Daoy (cell line): ENCODE results near the gene TES. TPM values are rescaled to one million over a fixed set of nuclear protein-coding genes. Genes with fewer than 3 reads are reported as not detected.
A peak's percentile ranks its signal among the peaks of the same experiment; 100 is the strongest.
"Not testable (repeated sequence)": the region's sequence is repeated elsewhere in the genome, so short reads cannot be mapped to it uniquely, and the experiment has no call there.

Experiments used
- DNase-seq: peaks from one replicate; pipeline ENCODE4 v3.0.0-alpha.2; 2015; ENCODE audit warnings: low read depth
- total RNA-seq: library from RNA; depleted of rRNA; stranded (reverse); fragments of >200 nt; shearing (Covaris generic); gene quantifications from 2 replicates; pipeline ENCODE4 v1.2.3, GENCODE V29; 2014; rRNA removed

TES gene
- total RNA-seq, result 7.6 and 18.5 TPM in 2 replicates

DNA sequence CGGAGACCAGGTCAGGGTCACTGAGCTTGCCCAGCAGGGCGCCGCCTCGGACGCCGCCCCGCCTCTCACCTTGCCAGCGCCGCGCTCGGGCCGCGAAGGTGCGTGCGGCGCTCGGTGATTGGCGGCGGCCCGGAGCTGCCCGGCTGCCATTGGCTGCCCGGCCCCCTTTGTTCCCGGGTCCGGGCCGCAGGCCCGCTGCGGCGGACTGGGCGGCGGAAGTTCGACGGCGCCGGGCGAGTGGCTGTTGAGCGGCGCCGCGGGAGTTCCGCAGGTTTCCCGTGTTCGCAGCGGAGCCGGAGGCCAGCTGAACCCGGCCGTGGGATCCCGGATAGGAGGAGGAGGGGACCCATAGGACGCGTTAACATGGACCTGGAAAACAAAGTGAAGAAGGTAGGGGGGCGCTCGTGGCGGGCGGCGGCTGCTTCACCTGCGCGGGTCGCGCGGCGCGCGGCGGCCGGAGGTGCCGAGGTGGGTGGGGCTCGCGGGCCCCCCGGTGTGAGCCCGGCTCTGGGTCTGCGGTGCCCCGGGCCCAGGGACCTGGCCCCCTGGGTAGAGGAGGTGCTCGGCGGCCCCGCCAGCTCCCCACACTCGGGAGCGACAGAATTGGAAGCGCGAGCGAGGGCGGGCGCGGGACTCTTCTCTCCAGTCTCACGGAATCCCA, at the start of gene TES:
Gene TES (plus strand): TSS at position 195 of the 661 bp plus-strand sequence. CDS start 169 bp downstream, at position 364.
- DNase-seq, result no peak

DNA sequence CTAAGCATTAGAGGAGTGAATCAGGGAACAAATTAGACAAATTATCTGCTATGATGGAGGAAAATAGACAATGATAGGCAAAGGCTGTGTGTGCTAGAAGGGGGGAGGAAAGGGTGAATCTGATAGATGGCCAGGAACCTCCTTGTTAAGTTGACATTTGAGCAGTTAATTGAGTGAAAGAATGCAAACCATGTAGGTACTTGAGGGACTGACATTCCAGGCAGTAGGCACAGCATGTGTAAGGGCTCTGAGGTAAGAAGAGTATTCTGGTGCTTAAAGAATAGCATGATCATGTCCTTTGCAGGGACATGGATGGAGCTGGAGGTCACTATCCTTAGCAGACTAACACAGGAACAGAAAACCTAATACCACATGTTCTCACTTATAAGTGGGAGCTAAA, 48.6 kb upstream of the TES start:
- DNase-seq, result no peak

- DNase-seq, result no peak
Measured at GRCh38 chr7:116162254-116162653, 48.1 kb upstream of the TES start.

DNA sequence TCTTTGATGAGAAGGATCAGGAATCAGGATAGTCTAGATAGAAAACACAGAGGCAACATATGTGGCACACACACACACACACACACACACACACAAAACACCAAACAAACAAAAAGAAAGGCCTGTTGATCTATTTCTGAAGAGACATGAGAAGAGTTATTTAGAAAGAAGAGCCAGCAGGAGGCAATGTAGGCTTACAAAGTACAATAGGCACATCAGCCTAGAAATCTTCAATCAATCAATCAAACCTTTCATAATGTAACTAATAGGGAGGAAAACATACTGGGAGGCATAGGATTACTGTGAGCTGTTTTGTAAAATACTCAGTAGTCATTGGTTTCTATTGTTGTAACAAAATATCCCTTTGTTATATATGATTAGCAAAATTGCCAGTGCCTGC, 47.3 kb upstream of the TES start:
- no peak for DNase-seq

DNA sequence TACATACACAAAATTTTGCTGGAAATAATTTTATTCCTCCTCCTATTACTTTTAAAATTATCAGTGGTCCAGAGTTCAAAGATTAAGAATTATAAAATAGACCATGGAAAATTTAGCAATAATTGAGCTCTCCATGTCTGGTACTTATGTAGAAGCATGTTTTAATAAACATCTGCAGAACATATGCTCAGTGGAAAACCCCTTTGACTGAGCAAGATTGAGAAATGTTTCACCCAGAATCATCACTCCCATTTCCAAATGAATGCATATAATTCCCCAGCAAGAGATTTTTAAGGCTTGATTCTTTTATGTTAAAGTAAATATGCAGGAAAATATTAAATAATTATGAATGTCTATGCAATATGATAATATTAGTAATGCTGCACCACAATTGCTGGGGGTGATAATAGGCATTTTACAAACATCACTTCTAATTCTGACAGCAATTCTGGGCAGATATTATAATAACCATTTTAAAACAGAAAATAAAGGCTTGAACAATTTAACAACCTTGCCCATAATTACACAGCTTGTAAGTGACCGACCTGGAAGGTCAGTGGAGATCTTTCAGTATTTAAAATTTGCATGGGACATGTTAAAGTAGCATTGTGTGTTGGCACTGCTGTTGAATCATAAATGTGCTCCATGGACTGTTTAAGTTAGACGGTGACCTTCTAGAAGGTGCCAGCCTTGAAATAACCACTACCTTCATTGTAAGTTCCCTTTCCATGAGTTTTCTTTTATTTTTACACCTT, 45.6 kb upstream of the TES start:
- no peak for DNase-seq

GRCh38 chr7:116165717-116166116, 44.6 kb upstream of the TES start:
- no peak for DNase-seq

GRCh38 chr7:116166156-116166555, 44.2 kb upstream of the TES start:
- no peak for DNase-seq

- DNase-seq, result no peak
Measured at GRCh38 chr7:116167177-116167576, 43.2 kb upstream of the TES start.

- DNase-seq, result no peak
Measured at GRCh38 chr7:116169060-116169459, 41.3 kb upstream of the TES start.

GRCh38 chr7:116170180-116170579, 40.2 kb upstream of the TES start:
- DNase-seq, result no peak

DNA sequence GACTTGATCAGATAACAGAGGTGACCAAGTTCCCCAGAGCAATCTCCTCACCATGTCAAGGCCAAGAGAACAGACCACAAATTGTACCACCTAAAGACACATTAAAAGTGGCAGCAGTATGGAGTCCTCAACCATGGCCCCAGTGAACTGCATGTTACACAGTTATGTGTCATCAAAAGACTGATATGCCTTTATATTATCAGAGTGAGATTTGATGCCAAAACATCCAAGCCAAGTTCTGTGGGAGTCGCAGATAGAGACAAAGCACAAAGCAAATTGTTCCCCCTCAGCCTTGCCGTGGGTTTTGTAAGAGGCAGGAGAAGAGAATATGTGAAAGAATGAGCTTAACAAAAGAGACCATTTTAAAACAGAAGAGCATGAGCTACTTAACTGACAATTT, 39.2 kb upstream of the TES start:
- DNase-seq, result no peak

DNA sequence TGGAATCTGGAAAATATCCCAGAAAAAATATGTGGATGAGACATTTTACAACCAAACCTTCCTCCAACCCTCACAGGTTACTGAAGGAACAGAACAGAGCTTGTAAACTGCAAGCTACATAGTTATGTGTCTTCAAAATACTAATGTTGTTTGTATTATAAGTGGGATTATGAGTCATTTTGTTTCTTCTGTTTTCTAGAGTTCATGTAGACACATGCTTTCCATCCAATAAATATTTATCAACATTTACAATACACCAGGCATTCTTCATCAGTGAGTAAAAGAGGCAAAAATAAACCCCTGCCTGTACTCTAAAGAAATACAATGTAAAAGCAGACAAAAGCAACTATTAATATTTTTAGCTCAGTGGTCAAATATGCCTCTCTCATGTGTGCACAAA, 38.0 kb upstream of the TES start:
- no peak for DNase-seq

DNA sequence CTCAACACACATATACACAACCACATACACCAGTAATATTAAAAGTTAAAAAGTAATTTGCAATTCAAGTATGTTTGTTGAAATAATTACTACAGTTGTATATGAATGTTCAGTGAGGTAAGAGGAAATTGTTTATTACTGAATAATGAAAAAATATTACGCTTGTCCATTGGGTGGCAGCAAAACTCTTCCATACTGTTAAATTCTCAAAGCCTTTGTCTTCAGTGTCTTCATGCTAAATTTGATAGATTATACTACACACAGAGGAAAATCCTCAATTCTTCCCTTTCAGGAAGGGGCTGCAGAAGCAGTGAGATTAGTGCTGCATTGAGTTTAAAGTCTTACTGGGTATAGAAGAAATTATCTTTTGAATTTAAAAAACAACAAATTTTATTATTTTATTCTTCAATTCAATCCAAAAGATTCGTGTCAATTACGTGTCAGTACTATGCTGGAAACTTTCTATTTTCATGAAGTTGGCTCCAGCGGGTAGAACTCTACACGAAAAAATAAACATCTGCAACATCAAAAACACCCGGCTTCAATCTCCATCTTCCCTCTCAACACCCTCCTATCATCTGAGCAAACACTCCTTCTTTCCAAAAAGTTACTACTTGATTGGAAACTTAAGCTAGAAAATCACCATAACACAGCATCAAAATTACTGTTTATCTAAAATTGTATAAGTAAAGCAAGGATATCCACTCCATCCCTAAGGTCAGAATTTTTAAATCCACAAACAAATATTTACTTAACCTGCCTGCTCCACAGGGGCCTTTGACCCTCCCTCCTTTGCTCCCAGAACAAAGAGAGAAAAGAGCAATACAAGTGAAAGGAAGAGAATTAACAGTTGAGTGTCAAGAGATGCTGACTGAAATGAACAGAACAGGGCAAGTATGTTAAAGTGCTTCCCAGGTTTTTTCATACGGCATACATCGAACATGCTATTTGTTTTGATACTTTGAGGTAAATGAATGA, 37.0 kb upstream of the TES start:
- DNase-seq, result peak; percentile 65

- DNase-seq, result not testable (repeated sequence)
Measured at GRCh38 chr7:116175095-116175494, 35.2 kb upstream of the TES start.

DNA sequence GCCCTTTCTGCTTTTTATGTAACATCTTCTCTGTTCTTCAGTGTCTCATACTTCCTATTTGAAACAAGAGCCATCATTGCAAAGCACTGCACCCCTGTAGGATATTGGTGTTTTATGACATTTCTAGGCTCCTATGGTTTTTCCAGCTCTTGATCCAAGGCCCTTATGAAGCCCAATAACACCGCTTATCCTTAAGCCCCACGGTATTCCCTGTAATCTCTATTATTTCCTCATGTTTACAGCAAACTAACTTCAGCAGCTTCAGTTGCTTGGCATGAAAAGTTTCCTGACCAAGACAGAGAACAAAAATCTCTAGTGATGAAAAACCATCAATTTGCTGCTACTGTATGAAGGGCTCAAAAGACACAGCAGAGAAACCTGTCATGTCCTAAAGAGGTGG, 34.1 kb upstream of the TES start:
- no peak for DNase-seq

DNA sequence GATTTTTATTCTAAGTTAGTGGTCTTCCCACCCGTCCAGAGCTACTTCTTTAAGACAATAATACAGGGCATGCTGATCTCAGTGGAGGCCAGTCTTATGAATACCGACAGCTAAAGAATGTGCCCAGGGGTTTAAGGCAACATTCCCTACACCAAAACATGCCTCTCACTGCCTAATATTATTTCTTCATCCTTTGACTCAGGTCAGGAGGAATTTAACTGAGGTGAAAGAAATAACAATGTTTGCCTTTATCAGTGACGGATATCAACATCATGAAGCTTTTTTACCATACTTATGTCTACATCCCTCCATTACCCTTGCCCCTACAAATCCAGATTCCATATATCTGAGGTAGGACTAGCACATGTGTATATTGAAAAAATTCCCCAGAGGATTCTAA, 33.3 kb upstream of the TES start:
- DNase-seq, result peak; percentile 95

- peak; percentile 62 for DNase-seq
Measured at GRCh38 chr7:116180302-116180701, 30.0 kb upstream of the TES start.

- no peak for DNase-seq
Measured at GRCh38 chr7:116182023-116182422, 28.3 kb upstream of the TES start.

GRCh38 chr7:116185450-116185849, 24.9 kb upstream of the TES start:
- no peak for DNase-seq

DNA sequence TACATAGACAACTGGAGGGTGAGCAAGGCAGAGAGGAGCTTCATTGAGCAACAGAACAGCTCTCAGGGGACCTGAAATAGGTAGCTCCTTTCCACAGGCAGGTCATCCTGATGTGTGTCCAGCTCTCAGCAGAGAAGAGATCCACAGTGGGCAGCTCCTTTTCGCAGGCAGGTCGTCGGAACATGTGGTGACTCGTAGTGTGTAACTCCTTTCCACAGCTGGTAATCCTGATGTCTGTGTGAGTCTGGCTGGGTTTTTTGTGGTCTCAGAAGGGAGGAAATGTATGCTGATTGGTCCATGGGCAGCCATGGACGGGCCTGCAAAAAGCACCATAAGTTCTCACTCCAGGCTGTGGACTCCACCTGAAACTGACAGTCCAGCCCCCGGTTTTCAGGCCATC, 24.4 kb upstream of the TES start:
- no peak for DNase-seq

DNA sequence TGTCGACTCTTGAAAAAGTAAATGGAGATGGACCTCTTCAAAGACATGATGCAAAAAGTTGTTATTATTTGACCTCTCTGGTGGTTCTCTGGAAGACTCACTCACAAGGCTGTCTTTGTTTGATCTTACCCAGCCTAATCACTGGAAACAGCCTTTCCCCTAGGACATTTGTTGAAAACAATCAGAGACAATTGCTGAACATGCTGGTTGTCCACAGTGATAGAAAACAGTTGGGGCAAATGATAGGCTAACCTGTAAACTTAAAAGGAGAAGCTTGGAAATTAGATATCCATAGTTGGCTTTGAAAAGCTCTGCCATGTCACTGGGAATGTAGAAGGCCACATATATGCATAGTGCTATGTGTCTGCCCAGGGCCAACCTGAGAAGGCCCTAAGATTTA, 22.9 kb upstream of the TES start:
- no peak for DNase-seq
